Astrocyte (in vitro differentiated cells and primary cell): Measurements from ENCODE around the gene NAIF1.

Experiments
- EZH2 ChIP-seq: IDR thresholded peaks from 2 replicates; pipeline ENCODE4 v1.6.1; 2012; ENCODE audit warnings: mild to moderate bottlenecking, low read length, inconsistent platforms; ENCODE audit not compliant: insufficient read depth
- TF ChIP-seq, protein P1 (sequence below): IDR thresholded peaks from 2 replicates; pipeline ENCODE4 v1.5.1; 2011; ENCODE audit warnings: low read depth, mild to moderate bottlenecking, inconsistent platforms, low read length, moderate library complexity; ENCODE audit not compliant: insufficient read depth

DNA sequence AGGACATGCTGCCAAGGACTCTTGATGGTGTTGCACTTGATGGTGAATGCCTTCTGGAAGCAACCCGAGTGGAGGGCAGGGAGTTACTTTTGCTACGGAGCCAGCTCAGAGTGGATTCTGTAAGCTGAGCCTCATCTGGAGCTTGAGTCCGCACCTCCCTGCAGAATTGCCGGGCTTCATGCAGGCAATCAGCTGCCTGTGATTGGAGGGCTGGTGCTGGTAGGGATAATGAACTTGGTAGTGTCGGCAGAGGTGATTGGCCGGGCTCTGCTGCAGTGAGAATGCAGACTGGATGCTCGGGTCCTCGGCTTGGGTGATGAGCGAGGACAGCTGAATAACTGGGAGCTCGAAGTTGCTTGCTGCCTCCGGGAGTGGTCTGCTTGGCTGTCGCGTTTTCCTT, 24.0 kb upstream of the NAIF1 start:
- TF ChIP-seq, protein P1, sequence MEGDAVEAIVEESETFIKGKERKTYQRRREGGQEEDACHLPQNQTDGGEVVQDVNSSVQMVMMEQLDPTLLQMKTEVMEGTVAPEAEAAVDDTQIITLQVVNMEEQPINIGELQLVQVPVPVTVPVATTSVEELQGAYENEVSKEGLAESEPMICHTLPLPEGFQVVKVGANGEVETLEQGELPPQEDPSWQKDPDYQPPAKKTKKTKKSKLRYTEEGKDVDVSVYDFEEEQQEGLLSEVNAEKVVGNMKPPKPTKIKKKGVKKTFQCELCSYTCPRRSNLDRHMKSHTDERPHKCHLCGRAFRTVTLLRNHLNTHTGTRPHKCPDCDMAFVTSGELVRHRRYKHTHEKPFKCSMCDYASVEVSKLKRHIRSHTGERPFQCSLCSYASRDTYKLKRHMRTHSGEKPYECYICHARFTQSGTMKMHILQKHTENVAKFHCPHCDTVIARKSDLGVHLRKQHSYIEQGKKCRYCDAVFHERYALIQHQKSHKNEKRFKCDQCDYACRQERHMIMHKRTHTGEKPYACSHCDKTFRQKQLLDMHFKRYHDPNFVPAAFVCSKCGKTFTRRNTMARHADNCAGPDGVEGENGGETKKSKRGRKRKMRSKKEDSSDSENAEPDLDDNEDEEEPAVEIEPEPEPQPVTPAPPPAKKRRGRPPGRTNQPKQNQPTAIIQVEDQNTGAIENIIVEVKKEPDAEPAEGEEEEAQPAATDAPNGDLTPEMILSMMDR = no peak
- TF ChIP-seq EZH2 = no peak
